ENCODE measurements around the gene ELOVL2. TPM values are rescaled to one million over a fixed set of nuclear protein-coding genes. Genes with fewer than 3 reads are reported as not detected.
"Not testable (repeated sequence)": the region's sequence is repeated elsewhere in the genome, so short reads cannot be mapped to it uniquely, and the experiment has no call there.

The ELOVL2 gene
- total RNA-seq, 1 experiment from 2014 or later: 12.7 TPM

GRCh38 chr6:10991115-10991514, 53.0 kb downstream of the ELOVL2 start:
- no peaks in the 10 kb centered on the region for H3K36me3 ChIP-seq (ENCODE audit: insufficient read depth, low read length, poor library complexity, severe bottlenecking)
- no peak for DNase-seq (ENCODE audit: low spot score)
- H3K4me1 ChIP-seq (ENCODE audit: insufficient read depth, low read length, poor library complexity, severe bottlenecking): no peaks in the 10 kb centered on the region
- no TSS peak for BruUV-seq (replicated peaks)
- H3K9me3 ChIP-seq (ENCODE audit: low read depth, low read length, poor library complexity, severe bottlenecking): no peaks in the 10 kb centered on the region
- CTCF ChIA-PET: no interaction called here
- H3K27me3 ChIP-seq (replicated peaks; ENCODE audit: insufficient read depth, low read depth, low read length, poor library complexity): no peaks in the 10 kb centered on the region
- TF ChIP-seq CTCF (conservative IDR thresholded peaks at IDR 0.05; ENCODE audit: low read depth, low read length) (no peak), EZH2 (IDR thresholded peaks at IDR 0.05; ENCODE audit: borderline replicate concordance, low read depth, low read length, poor library complexity, severe bottlenecking) (no peak)
- no peak overlapping the region for H3K4me3 ChIP-seq (ENCODE audit: low read depth, low read length, poor library complexity, severe bottlenecking)
- intact Hi-C loops (cut with micrococcal nuclease; ENCODE audit: unreplicated experiment): no loop called here
- H3K27ac ChIP-seq (ENCODE audit: low read depth, low read length, poor library complexity, severe bottlenecking): no peak overlapping the region
- POLR2A ChIA-PET (ENCODE audit: low non-redundant PET): no interaction called here

GRCh38 chr6:10989587-10989986, 54.5 kb downstream of the ELOVL2 start:
- H3K9me3 ChIP-seq (ENCODE audit: low read depth, low read length, poor library complexity, severe bottlenecking): no peaks in the 10 kb centered on the region
- intact Hi-C loops (cut with micrococcal nuclease; ENCODE audit: unreplicated experiment): no loop called here
- H3K4me3 ChIP-seq (ENCODE audit: low read depth, low read length, poor library complexity, severe bottlenecking): no peak overlapping the region
- TF ChIP-seq EZH2 (IDR thresholded peaks at IDR 0.05; ENCODE audit: borderline replicate concordance, low read depth, low read length, poor library complexity, severe bottlenecking) (no peak), CTCF (conservative IDR thresholded peaks at IDR 0.05; ENCODE audit: low read depth, low read length) (no peak)
- ChIA-PET CTCF (no interaction called here), POLR2A (ENCODE audit: low non-redundant PET) (interaction anchor here (0.6 kb wide), 1 partner anchor 14 kb away, joined by 4 read pairs; no protein-coding TSS in a partner anchor)
- H3K4me1 ChIP-seq (ENCODE audit: insufficient read depth, low read length, poor library complexity, severe bottlenecking): no peaks in the 10 kb centered on the region
- no peak overlapping the region for H3K27ac ChIP-seq (ENCODE audit: low read depth, low read length, poor library complexity, severe bottlenecking)
- no peaks in the 10 kb centered on the region for H3K27me3 ChIP-seq (replicated peaks; ENCODE audit: insufficient read depth, low read depth, low read length, poor library complexity)
- no peaks in the 10 kb centered on the region for H3K36me3 ChIP-seq (ENCODE audit: insufficient read depth, low read length, poor library complexity, severe bottlenecking)
- DNase-seq (ENCODE audit: low spot score): no peak
- BruUV-seq (replicated peaks): no TSS peak

- POLR2A ChIA-PET (ENCODE audit: low non-redundant PET); H3K4me1 ChIP-seq (ENCODE audit: insufficient read depth, low read length, poor library complexity, severe bottlenecking); DNase-seq (ENCODE audit: low spot score); BruUV-seq (replicated peaks); H3K4me3 ChIP-seq (ENCODE audit: low read depth, low read length, poor library complexity, severe bottlenecking); intact Hi-C loops (cut with micrococcal nuclease; ENCODE audit: unreplicated experiment); H3K9me3 ChIP-seq (ENCODE audit: low read depth, low read length, poor library complexity, severe bottlenecking); H3K27me3 ChIP-seq (replicated peaks; ENCODE audit: insufficient read depth, low read depth, low read length, poor library complexity); H3K36me3 ChIP-seq (ENCODE audit: insufficient read depth, low read length, poor library complexity, severe bottlenecking); CTCF ChIA-PET; H3K27ac ChIP-seq (ENCODE audit: low read depth, low read length, poor library complexity, severe bottlenecking): not testable (repeated sequence)
These were observed 59.1 kb downstream of the ELOVL2 start for GRCh38 chr6:10984959-10985358.

- Histone ChIP-seq H3K9me3 (ENCODE audit: low read depth, low read length, poor library complexity, severe bottlenecking) (no peaks in the 10 kb centered on the region), H3K27ac (ENCODE audit: low read depth, low read length, poor library complexity, severe bottlenecking) (no peak overlapping the region), H3K27me3 (replicated peaks; ENCODE audit: insufficient read depth, low read depth, low read length, poor library complexity) (no peaks in the 10 kb centered on the region), H3K36me3 (ENCODE audit: insufficient read depth, low read length, poor library complexity, severe bottlenecking) (no peaks in the 10 kb centered on the region), H3K4me3 (ENCODE audit: low read depth, low read length, poor library complexity, severe bottlenecking) (no peak overlapping the region), H3K4me1 (ENCODE audit: insufficient read depth, low read length, poor library complexity, severe bottlenecking) (no peaks in the 10 kb centered on the region)
- POLR2A ChIA-PET (ENCODE audit: low non-redundant PET): no interaction called here
- TF ChIP-seq CTCF (conservative IDR thresholded peaks at IDR 0.05; ENCODE audit: low read depth, low read length) (no peak), EZH2 (IDR thresholded peaks at IDR 0.05; ENCODE audit: borderline replicate concordance, low read depth, low read length, poor library complexity, severe bottlenecking) (no peak)
- intact Hi-C loops (cut with micrococcal nuclease; ENCODE audit: unreplicated experiment): no loop called here
- BruUV-seq (replicated peaks): no TSS peak
- DNase-seq (ENCODE audit: low spot score): no peak
- CTCF ChIA-PET: no interaction called here
These were observed 62.7 kb downstream of the ELOVL2 start for GRCh38 chr6:10981409-10981808.
